OCI-LY1 (cell line): ENCODE results near the gene EIF2D.

ENCODE experiments used
- EZH2 ChIP-seq: fragments of 200-600 bp; sonication (generic), shearing (Covaris generic); IDR thresholded peaks from 2 replicates; pipeline ENCODE4 v1.8.0; 2017; ENCODE audit warnings: borderline replicate concordance, mixed run types, mild to moderate bottlenecking, antibody characterized with exemption, low read length, moderate library complexity, mixed read lengths
- TF ChIP-seq, protein P1 (sequence below): fragments of 200-600 bp; sonication (generic), shearing (Covaris generic); IDR thresholded peaks from 2 replicates; pipeline ENCODE4 v1.5.1; 2017; ENCODE audit warnings: mild to moderate bottlenecking, antibody characterized with exemption, low read length, moderate library complexity, mixed read lengths

DNA sequence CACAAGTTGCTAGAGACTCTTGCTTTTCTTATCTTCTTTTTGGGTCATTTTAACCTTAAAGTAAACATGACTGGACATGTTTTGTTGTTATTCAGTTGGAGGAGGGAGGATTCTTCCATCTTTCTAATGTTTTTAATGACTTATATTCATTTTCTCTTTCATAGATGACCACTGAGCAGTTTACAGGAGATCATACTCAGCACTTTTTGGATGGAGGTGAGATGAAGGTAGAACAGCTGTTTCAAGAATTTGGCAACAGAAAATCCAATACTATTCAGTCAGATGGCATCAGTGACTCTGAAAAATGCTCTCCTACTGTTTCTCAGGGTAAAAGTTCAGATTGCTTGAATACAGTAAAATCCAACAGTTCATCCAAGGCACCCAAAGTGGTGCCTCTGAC lies 35.0 kb upstream of the EIF2D start:
- TF ChIP-seq, protein P1, sequence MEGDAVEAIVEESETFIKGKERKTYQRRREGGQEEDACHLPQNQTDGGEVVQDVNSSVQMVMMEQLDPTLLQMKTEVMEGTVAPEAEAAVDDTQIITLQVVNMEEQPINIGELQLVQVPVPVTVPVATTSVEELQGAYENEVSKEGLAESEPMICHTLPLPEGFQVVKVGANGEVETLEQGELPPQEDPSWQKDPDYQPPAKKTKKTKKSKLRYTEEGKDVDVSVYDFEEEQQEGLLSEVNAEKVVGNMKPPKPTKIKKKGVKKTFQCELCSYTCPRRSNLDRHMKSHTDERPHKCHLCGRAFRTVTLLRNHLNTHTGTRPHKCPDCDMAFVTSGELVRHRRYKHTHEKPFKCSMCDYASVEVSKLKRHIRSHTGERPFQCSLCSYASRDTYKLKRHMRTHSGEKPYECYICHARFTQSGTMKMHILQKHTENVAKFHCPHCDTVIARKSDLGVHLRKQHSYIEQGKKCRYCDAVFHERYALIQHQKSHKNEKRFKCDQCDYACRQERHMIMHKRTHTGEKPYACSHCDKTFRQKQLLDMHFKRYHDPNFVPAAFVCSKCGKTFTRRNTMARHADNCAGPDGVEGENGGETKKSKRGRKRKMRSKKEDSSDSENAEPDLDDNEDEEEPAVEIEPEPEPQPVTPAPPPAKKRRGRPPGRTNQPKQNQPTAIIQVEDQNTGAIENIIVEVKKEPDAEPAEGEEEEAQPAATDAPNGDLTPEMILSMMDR = no peak
- no peak for TF ChIP-seq EZH2
